Activated naive CD8-positive, alpha-beta T cell treated with anti-CD3 and anti-CD28 coated beads, Interleukin-2, amount 50 U/mL, for 24 hours (primary cell): ENCODE measurements around the gene LYVE1.
"Not testable (repeated sequence)": the region's sequence is repeated elsewhere in the genome, so short reads cannot be mapped to it uniquely, and the experiment has no call there.

ENCODE experiments used
- ATAC-seq: fragments of 150-1000 bp; cut with Tn5 transposase; one replicate; pipeline ENCODE4 v1.10.0; 2021
- DNase-seq: peaks from one replicate; pipeline ENCODE4 v3.0.0; 2021
- H3K27ac Mint-ChIP-seq: one replicate; pipeline ENCODE4 v1.8.0; 2021; ENCODE audit warnings: mild to moderate bottlenecking, mixed read lengths
- H3K27me3 Mint-ChIP-seq: one replicate; pipeline ENCODE4 v1.8.0; 2021; ENCODE audit warnings: mixed read lengths
- H3K36me3 Mint-ChIP-seq: one replicate; pipeline ENCODE4 v1.8.0; 2021; ENCODE audit warnings: low read depth, mixed read lengths
- H3K4me1 Mint-ChIP-seq: one replicate; pipeline ENCODE4 v1.8.0; 2021; ENCODE audit warnings: mixed read lengths
- H3K4me3 Mint-ChIP-seq: one replicate; pipeline ENCODE4 v1.8.0; 2021; ENCODE audit warnings: mild to moderate bottlenecking, moderate library complexity, mixed read lengths
- H3K9me3 Mint-ChIP-seq: one replicate; pipeline ENCODE4 v1.8.0; 2021; ENCODE audit warnings: mixed read lengths

The LYVE1 gene

DNA sequence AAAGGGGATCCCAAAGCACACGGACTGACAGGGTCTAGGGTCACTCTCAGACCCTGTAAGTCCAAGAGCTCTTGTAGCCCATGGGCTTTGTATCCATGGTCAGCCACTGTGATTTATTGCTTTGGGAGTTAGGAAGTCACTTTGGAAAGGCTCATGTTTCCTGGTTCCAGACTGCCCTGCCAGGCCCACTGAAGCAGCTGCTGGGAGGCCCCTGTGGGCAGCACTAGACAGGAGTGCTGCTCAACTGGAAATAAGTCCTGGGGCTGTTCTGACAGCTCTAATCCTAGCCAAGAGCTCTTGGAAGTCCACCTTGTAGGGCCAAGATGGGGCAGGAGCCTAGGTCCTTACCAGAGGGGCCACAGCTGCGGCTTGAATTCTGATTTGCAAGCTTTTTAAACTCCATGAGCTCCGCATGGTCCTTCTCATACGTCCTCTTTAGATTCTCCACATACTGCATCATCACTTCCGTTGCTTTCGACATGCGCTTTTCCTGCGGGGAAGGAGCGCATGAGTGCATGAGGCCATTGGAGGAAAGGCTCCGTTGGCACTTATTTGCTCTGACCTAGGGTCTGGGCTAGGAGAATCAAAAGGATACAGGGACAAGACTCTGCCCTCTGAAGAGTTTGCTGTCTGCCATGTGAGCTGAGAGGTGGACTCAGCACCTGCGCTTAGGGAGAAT, 32.2 kb upstream of the LYVE1 start:
- Mint-ChIP-seq H3K9me3 (no peaks in the 10 kb centered on the region), H3K27ac (no peak overlapping the region), H3K4me1 (peaks cover 5% of the 10 kb centered on the region), H3K27me3 (no peaks in the 10 kb centered on the region), H3K36me3 (no peaks in the 10 kb centered on the region), H3K4me3 (no peak overlapping the region)
- DNase-seq = no peak
- ATAC-seq = no peak

DNA sequence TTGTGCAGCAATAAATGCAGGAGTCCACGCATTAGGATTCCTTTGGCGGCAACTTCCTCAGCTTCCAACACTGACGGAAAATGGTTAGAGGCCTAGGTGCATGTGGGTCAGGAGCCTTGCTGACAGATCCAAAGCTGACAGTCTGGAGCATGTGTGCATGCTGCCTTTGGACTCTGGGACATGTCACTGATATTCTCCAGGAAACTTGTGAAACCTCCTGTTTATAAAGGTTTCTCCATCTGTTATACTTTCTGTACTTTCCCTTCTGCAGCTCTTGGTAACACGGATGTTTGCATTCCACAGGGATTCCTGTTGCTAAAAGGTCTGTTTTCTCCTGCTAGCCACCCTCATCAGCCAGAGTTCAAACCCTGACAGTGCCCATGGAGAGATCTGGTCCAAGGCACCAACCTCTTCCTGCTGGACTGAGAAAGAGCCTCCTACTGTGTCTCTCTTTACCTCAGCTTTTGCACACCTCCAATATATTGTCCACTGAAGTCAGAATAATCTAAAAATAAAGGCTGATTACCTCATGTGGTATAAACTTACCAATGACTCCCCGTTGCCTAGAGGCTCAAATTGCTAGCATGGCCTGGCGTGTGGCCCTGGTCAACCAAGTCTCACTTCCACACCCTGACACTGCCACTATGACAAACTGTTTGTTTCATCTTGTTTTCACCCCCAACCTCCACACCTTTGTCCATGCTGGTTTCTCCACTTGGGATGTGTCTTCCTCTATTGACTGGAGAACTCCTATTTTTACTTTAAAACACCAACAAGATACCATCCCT, 31.1 kb upstream of the LYVE1 start:
- Mint-ChIP-seq H3K27me3 (no peaks in the 10 kb centered on the region), H3K4me1 (peaks cover 5% of the 10 kb centered on the region), H3K4me3 (no peak overlapping the region), H3K36me3 (no peaks in the 10 kb centered on the region), H3K9me3 (no peaks in the 10 kb centered on the region), H3K27ac (peak overlapping the region; percentile 5)
- no peak for DNase-seq
- ATAC-seq = no peak

DNA sequence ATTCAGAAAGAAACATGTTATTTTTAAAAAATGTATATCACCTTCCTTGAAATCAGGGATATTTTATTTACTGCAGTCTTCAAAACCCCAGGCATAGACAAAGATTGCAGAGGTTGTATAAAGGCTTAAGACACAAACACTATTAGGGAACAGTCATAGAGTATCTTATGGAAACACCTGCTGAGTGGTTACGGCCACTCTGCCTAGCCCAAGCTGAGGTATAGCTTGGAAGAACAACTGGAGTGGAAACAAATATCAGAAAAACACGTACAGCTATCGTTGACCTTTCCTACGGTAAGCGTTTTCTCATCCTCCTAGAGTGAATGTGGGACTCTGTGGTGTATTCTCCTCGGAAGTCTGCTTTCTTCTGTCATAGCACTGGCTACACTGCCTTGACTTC, 30.4 kb upstream of the LYVE1 start:
- DNase-seq (no peak), ATAC-seq (no peak)
- Mint-ChIP-seq H3K4me1 (peaks cover 5% of the 10 kb centered on the region), H3K4me3 (no peak overlapping the region), H3K36me3 (no peaks in the 10 kb centered on the region), H3K9me3 (no peaks in the 10 kb centered on the region), H3K27me3 (no peaks in the 10 kb centered on the region), H3K27ac (no peak overlapping the region)

DNA sequence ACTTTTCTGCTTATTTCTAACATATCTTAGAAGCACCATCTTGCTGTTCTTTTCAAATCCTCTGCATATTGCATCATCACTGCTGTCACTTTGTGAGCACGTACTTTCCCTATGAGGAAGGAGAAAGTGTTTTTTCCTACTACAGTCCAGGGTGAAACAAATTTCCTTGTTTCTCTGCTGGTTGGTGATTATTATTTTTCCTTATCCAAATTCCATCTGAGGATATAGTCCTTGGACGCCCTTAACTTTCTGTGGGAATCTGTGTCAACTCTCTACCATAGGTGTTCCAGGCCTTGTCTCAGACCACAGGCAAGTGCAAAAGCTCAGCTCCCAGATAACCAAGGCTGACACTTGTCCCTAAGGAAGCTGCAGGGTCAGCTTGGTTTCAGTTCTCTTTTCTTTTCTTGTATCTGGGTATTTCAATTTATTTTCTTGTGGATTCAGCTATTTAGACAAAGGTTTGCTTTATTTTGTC, 29.4 kb upstream of the LYVE1 start:
- ATAC-seq (no peak), DNase-seq (no peak)
- H3K4me1 Mint-ChIP-seq = peaks cover 5% of the 10 kb centered on the region
- no peak overlapping the region for H3K4me3 Mint-ChIP-seq
- H3K27ac Mint-ChIP-seq = no peak overlapping the region
- no peaks in the 10 kb centered on the region for H3K9me3 Mint-ChIP-seq
- H3K36me3 Mint-ChIP-seq = no peaks in the 10 kb centered on the region
- H3K27me3 Mint-ChIP-seq = no peaks in the 10 kb centered on the region

DNA sequence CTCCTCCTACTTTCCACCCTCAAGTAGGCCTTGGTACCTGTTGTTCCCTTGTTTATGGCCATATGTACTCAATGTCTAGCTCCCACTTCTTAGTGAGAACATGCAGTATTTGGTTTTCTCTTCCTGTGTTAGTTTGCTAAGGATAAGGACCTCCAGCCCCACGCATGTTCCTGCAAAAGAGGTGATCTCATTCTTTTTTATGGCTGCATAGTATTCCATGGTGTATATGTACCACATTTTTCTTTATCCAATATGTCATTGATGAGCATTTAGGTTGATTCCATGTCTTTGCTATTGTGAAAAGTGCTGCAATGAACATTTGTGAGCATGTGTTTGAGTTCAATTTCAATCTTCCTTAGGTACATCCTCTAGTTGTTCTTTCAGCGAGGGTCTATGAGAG, 27.4 kb upstream of the LYVE1 start:
- DNase-seq, H3K36me3 Mint-ChIP-seq, H3K9me3 Mint-ChIP-seq, H3K4me3 Mint-ChIP-seq, H3K4me1 Mint-ChIP-seq, H3K27me3 Mint-ChIP-seq, H3K27ac Mint-ChIP-seq, ATAC-seq: not testable (repeated sequence)

DNA sequence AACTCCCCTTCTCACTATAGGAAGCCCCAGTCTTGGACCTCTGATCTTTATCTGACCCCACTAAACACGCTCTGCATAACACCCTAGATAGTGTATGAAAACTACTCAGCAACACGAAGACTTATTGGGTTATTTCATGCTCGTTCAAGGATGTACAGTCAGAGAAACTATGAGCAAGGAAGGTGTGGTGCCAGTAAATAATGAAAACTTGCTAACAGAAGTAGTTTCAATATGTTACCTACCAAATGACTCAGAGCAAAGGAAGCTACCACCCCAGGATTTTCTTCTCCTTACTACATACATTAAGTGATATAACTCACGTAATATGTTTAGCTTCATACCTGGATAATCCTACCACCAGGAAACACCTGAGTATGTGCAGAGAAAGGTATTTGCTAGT, 25.9 kb upstream of the LYVE1 start:
- no peak overlapping the region for H3K4me3 Mint-ChIP-seq
- H3K4me1 Mint-ChIP-seq = peaks cover 3% of the 10 kb centered on the region
- peaks cover 3% of the 10 kb centered on the region for H3K27me3 Mint-ChIP-seq
- DNase-seq (no peak), ATAC-seq (no peak)
- no peaks in the 10 kb centered on the region for H3K9me3 Mint-ChIP-seq
- H3K27ac Mint-ChIP-seq = no peak overlapping the region
- no peaks in the 10 kb centered on the region for H3K36me3 Mint-ChIP-seq

DNA sequence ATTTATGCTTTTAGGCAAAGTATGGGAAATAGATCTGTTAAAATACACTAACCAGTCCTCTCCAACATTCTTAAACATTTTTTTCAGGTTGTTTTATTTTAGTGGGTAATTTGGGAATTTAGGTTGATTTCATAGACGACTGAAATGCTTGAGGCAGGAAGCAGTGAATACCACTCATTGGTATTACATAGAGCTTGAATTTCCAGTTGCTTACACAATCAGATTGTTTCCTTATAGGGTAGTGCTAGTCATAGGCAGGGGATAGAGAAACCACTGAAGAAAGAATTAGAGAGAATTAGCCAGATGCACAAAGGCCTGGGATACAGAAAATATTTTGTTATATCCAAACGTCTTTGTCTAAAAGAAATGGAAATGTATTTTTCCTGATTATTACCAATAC, 23.9 kb upstream of the LYVE1 start:
- Mint-ChIP-seq H3K4me3 (no peak overlapping the region), H3K27ac (no peak overlapping the region), H3K9me3 (no peaks in the 10 kb centered on the region), H3K27me3 (peaks cover 6% of the 10 kb centered on the region), H3K4me1 (no peaks in the 10 kb centered on the region), H3K36me3 (no peaks in the 10 kb centered on the region)
- no peak for DNase-seq
- ATAC-seq = no peak

DNA sequence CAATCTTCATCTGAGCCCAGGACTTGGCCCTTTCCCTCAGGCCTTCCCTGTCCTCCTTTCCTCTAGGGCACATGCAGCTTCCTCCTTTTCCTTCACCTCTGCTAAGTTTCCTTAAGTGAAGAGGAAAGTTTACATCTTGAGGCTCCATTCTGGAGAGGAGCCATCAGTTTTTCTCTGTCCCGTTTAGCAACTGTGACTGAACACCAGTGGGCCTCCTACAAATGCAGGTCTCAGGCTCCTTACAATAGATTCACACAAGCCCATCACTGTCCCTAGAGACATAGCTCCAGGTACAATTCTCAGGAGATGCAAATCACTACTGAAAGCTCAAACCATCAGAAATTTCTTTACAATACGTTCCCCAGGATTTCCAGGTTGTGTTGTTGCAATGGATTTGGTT, 23.3 kb upstream of the LYVE1 start:
- DNase-seq = no peak
- no peak overlapping the region for H3K4me3 Mint-ChIP-seq
- no peaks in the 10 kb centered on the region for H3K4me1 Mint-ChIP-seq
- no peak overlapping the region for H3K27ac Mint-ChIP-seq
- ATAC-seq = no peak
- no peaks in the 10 kb centered on the region for H3K36me3 Mint-ChIP-seq
- H3K9me3 Mint-ChIP-seq = no peaks in the 10 kb centered on the region
- peaks cover 6% of the 10 kb centered on the region for H3K27me3 Mint-ChIP-seq

DNA sequence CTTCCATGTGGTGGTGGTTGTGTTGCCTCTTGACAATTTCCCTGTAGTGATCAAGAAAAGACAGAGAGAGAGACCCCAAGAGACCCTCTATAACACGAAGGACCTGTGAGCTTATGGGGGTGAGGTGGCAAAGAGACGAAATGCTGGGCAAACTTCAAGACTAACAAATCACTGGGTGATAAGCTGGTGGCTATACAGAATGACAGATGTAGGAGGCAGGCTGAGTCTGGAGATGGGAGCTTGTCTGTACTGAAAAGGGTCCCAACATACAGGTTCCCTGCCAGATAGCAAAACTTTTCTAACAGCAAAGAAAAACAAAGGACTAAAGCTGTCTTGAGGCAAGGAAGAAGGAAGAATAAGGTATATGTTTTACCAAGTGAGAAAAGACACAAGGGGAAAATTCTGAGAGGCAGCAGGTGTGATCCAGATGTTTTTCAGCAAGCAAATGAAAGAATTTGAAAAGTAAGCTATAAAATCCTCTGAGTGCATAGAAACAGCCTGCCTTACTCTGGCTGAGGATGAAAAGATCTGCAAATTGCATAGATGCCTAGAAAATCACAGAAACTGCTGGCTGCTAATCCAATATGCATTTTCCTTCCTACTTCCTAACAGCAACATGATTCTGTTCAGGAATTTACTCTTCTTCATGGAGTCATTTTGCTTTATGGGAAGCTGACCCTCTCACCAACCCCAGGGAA, 21.9 kb upstream of the LYVE1 start:
- no peak for ATAC-seq
- Mint-ChIP-seq H3K9me3 (no peaks in the 10 kb centered on the region), H3K4me3 (no peak overlapping the region), H3K27ac (no peak overlapping the region), H3K36me3 (no peaks in the 10 kb centered on the region), H3K27me3 (peaks cover 6% of the 10 kb centered on the region), H3K4me1 (no peaks in the 10 kb centered on the region)
- no peak for DNase-seq

DNA sequence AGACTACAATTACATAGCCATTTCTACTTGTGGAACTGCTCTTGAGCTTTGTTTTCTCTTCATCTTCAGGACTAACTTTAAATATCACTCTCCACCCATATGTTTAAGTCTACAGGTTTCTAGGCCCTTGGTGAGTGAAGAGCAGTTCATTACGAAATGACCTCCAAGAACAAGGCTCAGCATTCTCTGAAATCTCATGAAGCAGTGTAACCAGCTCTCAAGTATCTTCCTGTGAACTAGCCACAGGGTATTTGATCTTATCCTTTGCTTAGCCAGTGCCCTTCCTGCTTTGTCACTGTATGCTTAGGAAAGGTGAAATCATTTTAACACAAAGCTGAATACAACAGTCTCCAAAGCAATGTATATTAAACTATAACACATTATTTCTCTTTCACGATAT, 20.4 kb upstream of the LYVE1 start:
- Mint-ChIP-seq H3K4me3 (no peak overlapping the region), H3K27ac (no peak overlapping the region), H3K27me3 (peaks cover 6% of the 10 kb centered on the region), H3K36me3 (no peaks in the 10 kb centered on the region), H3K9me3 (no peaks in the 10 kb centered on the region), H3K4me1 (no peaks in the 10 kb centered on the region)
- no peak for DNase-seq
- ATAC-seq = no peak

DNA sequence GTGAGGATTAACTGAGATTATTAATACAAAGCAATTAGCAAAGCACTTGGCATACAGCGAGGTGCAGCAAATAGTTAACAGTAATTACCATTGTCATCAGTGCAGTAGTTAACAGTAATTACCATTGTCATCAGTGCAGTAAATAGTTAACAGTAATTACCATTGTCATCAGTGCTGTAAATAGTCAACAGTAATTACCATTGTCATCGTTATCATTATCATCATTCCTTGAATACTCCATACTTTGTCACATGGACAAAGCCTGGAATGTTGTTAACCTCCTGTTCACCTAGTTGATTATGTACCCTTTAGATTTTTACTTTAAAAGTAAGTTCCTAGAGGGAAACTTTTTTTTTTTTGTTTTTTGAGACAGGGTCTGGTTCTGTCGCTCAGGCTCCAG, 19.5 kb upstream of the LYVE1 start:
- peaks cover 6% of the 10 kb centered on the region for H3K27me3 Mint-ChIP-seq
- H3K4me1 Mint-ChIP-seq = no peaks in the 10 kb centered on the region
- no peak for DNase-seq
- no peaks in the 10 kb centered on the region for H3K9me3 Mint-ChIP-seq
- no peak for ATAC-seq
- H3K36me3 Mint-ChIP-seq = no peaks in the 10 kb centered on the region
- H3K27ac Mint-ChIP-seq = no peak overlapping the region
- no peak overlapping the region for H3K4me3 Mint-ChIP-seq

DNA sequence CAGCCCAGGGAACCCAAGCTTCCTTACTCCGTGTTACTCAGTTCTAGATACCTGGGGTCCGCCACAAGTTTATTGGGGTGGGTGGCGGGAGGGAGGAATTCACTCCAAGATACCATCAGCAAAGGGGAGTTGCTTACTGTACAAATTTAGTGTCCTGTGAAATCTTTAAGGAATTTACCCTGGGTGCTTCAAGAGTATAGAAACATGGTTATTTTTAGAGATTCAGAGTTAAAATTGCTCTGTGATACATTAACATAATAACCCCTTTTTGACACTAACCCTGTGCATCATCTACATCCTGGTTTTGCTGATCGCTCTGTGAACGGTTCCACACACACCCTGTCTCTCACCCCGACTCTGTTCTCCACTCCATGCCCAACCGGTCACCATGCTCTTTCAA, 18.9 kb upstream of the LYVE1 start:
- no peak overlapping the region for H3K27ac Mint-ChIP-seq
- H3K4me1 Mint-ChIP-seq = no peaks in the 10 kb centered on the region
- no peak overlapping the region for H3K4me3 Mint-ChIP-seq
- no peaks in the 10 kb centered on the region for H3K9me3 Mint-ChIP-seq
- DNase-seq = no peak
- ATAC-seq = no peak
- no peaks in the 10 kb centered on the region for H3K36me3 Mint-ChIP-seq
- H3K27me3 Mint-ChIP-seq = peaks cover 6% of the 10 kb centered on the region

DNA sequence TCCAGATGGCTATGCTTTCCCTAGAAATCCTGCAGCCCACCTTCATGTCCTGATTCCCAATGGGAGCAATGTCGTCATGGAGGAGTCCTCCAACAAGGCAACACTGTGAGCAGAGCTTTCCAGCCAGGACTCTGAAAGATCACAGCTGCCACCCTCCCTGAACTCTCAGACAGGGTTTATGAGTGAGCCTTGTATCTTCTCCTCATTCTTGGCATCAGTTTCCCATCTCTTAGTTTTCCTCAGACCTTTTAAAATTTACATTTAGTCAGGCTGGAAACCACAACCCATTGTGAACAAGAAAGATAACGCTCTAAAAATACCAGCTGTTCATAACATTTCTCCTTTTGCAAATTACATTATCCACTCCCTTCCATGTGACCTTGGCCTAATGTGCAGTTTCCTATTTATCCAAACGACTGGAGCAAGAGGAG, 15.6 kb upstream of the LYVE1 start:
- Mint-ChIP-seq H3K9me3 (no peaks in the 10 kb centered on the region), H3K4me1 (peaks cover 2% of the 10 kb centered on the region), H3K4me3 (no peak overlapping the region), H3K27ac (no peak overlapping the region), H3K27me3 (peaks cover 3% of the 10 kb centered on the region), H3K36me3 (no peaks in the 10 kb centered on the region)
- DNase-seq (no peak), ATAC-seq (no peak)

DNA sequence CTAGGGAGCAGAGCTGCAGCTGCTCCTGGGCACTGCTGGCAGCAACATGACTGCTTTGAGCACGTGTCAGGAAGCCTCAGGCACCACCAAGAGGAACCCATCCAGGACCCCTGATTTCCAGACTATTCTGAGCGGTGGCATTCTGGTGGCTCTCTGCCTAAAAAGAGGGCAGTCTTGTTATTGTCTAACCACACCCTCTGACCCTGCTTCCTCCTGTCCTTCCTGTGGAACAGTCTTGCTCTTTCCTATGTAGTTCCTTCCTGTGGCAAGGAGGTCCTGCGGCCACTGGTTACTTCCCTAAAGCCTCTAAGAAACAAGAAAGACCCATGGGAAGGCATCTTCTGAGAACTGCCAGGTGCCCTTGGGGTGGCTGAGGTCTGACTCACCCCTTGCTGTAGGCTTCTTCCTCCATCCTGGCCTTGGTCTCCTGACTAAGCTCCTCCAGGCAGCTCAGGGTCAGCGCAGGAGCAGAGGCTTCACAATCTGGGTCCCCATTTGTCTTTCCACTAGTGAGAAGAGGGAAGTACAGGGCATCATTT, 13.1 kb upstream of the LYVE1 start:
- DNase-seq (no peak), ATAC-seq (peak; percentile 49)
- Mint-ChIP-seq H3K27ac (no peak overlapping the region), H3K4me3 (no peak overlapping the region), H3K36me3 (no peaks in the 10 kb centered on the region), H3K4me1 (peaks cover 5% of the 10 kb centered on the region), H3K9me3 (no peaks in the 10 kb centered on the region), H3K27me3 (peaks cover 1% of the 10 kb centered on the region)

DNA sequence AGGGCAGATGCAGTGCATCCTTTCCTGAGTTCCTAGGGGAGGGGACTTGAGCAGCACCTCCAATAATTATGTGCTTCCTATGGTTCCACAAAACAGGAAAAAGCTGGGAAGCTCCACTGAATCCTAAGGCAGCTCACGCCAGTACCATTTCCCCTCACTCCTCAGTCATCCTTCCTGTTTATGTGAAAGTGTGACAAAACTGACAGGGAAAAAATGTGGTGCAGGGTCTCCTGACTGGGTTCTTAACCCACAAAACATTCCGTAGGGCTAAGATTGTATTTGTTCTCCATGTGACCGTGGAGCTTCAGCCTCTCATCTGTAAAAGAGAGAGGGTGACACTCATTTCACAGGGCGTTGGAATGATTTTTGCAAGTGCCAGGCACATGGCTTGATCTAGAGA, 12.2 kb upstream of the LYVE1 start:
- no peak for ATAC-seq
- no peaks in the 10 kb centered on the region for H3K36me3 Mint-ChIP-seq
- DNase-seq = no peak
- H3K27ac Mint-ChIP-seq = no peak overlapping the region
- no peak overlapping the region for H3K4me3 Mint-ChIP-seq
- H3K9me3 Mint-ChIP-seq = no peaks in the 10 kb centered on the region
- peaks cover 1% of the 10 kb centered on the region for H3K27me3 Mint-ChIP-seq
- H3K4me1 Mint-ChIP-seq = peaks cover 5% of the 10 kb centered on the region
